Peyer's patch (tissue), 4 donors: ENCODE data around the gene SLC12A6.
"Not testable (repeated sequence)": the region's sequence is repeated elsewhere in the genome, so short reads cannot be mapped to it uniquely, and the experiment has no call there.

Source experiments
- CTCF ChIP-seq, 6 experiments: fragments of 450-650 bp in 4 of 6; fragments of 200-600 bp in 2 of 6; sonication (generic) in 1 of 6; IDR thresholded peaks; one replicate each; pipeline ENCODE4 v1.5.1; 2017 to 2019; ENCODE audit warnings: antibody characterized with exemption in 6 of 6, mild to moderate bottlenecking in 3 of 6, moderate library complexity in 1 of 6
- POLR2A ChIP-seq, 2 donors: fragments of 450-650 bp; IDR thresholded peaks; one replicate each; pipeline ENCODE4 v1.5.1; 2017; ENCODE audit warnings: antibody characterized with exemption in 2 of 2, mild to moderate bottlenecking in 2 of 2, moderate library complexity in 2 of 2

- not testable (repeated sequence) for TF ChIP-seq CTCF, POLR2A (IDR thresholded peaks at IDR 0.05)
Measured at GRCh38 chr15:34342213-34342736, 4.7 kb upstream of the SLC12A6 start.
